Endometrial microvascular endothelial cells (primary cell): ENCODE data around the gene ITGA11. TPM values are rescaled to one million over a fixed set of nuclear protein-coding genes. Genes with fewer than 3 reads are reported as not detected.
"Not testable (repeated sequence)": the region's sequence is repeated elsewhere in the genome, so short reads cannot be mapped to it uniquely, and the experiment has no call there.

Experiments used
- in situ Hi-C: cut with HindIII; loops from 2 replicates; pipeline ENCODE4 v1.10.0; 2017; ENCODE audit warnings: low sequenced_read_pairs, low pct_unique_long_range_greater_than_20kb; ENCODE audit errors: inconsistent ontology term
- total RNA-seq: library from RNA; depleted of rRNA; stranded (reverse); fragments of >200 nt; gene quantifications from one replicate; pipeline ENCODE4 v1.2.3, GENCODE V29; 2015; ENCODE audit errors: inconsistent ontology term

Gene ITGA11
- total RNA-seq, 1 donor from 2014 or later: 0.19 TPM

DNA sequence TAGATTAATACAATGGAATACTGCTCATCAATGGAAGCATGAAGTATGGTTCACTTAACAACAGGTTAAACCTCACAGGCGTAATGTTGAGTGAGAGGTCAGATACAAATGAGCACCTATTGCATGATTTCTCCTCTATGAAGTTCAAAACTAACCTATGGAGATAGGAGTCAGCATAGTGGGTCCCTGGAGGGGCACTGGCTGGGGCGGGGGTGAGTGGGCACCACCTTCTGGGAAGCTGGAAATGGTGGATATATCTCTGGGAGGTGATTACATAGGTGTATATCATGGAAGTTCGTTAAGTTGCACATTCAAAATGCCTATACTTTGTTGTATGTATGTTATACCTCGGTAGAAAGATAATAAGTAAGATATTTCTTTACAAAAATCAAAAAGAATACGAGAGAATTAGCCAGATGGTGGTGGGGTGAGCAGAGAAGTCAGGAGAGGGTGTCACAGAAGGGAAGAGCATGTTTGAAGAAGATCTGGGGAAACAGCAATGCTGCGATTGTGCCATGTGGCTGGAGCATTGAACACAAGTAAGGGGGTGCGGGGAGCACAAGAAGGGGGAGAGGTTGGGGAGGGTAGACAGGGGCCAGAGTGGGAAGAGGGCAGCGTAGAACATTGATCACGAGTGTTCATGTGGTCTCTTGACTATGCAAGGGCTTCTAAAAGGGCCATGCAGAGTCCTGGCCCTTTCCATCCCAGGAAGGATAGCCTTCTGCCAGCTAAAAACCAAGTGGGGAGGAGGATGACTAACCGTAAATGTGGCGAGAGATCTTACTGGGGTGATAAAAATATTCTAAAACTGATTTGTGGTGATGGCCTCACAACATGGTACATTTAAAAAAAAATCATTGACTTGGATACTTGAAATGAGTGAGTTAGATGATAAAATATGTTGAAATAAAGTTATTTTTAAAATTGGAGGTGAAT, 30.2 kb downstream of the ITGA11 start:
- in situ Hi-C loops: no loop called here

DNA sequence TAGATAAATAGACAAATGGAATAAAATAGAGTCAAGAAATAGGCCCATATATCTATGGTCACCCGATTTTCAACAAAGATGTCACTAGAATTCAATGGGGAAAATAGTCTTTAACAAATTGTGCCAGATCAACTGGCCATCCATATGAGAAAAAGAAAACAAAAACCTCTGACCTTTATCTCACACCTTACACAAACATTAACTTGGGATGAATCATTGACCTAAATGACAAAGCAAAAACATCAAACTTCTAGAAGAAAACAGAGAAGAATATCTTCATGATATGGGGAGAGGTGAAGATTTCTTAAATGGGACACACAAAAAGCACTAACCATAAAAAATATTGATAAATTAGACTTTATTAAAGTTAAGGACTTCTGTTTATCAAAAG, 31.9 kb downstream of the ITGA11 start:
- in situ Hi-C loops: no loop called here

DNA sequence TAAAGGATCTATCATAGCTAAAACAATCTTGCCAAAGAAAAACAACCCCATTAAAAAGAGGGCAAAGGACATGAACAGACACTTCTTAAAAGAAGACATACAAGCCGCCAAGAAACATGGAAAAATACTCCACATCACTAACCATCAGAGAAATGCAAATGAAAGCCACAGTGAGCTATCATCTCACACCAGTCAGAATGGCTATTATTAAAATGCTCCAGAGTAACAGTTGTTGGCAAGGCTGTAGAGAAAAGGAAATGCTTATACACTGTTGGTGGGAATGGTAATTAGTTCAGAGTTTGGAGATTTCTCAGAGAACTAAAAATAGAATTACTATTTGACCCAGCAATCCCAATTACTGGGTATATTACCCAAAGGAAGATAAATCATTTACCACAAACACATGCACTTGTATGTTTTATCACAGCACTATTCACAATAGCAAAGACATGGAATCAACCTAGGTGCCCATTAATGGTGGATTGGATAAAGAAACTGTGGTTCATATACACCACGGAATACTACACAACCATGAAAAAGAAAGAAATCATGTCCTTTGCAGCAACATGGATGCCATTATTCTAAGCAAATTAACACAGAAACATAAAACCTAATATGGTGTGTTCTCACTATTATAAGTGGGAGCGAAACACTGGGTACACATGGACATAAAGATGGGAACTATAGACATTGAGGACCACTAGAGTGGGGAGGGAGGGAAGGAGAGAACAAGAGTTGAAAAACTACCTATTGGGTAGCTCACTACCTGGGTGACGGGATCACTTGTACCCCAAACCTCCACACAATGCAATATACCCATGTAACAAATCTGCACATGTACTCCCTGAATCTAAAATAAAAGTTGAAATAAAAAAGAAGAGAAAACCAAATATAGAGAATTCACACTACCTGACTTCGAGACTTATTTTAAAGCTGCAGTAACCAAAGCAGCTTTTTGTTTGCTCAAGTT, 32.6 kb downstream of the ITGA11 start:
- in situ Hi-C loops: no loop called here

DNA sequence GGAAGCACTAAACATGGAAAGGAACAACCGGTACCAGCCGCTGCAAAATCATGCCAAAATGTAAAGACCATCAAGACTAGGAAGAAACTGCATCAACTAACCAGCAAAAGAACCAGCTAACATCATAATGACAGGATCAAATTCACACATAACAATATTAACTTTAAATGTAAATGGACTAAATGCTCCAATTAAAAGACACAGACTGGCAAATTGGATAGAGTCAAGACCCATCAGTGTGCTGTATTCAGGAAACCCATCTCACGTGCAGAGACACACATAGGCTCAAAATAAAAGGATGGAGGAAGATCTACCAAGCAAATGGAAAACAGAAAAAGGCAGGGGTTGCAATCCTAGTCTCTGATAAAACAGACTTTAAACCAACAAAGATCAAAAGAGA, 34.0 kb downstream of the ITGA11 start:
- in situ Hi-C loops: not testable (repeated sequence)

DNA sequence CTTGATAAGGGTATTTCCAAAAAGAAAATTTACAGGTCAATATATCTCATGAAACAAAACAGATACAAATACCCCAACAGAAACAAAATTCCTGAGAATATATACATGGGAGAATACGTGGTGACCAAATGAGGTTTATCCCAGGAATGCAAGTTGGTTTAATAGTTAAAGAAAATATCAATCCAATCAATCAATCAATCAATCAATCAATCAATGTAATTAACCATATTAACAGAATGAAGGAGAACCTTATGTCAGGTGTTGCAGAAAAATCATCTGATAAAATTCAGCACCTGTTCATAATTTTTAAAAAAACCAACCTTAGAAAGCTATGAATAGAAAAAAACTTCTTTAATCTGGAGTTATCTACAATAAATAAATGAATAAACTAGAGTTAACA, 35.9 kb downstream of the ITGA11 start:
- in situ Hi-C loops: no loop called here

DNA sequence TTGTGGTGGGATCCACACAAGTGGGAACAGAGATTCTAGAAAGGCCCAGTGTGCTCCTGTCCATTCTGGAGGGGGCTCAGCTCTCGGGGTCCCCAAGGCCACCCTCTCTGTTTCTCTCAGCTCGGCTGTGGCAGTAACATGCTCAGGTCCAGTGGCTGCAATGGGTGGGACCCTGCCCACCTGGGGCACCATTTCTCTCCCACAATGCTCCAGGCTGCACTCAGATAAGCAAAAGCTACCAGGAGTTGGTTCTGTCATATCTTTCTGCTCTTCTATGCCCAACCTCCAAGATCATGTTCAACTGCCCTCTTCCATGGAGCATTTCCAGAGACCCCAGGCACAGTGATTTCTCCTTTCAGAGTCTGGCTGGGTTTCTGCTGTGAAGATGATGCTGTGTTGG, 40.8 kb downstream of the ITGA11 start:
- in situ Hi-C loops: no loop called here

DNA sequence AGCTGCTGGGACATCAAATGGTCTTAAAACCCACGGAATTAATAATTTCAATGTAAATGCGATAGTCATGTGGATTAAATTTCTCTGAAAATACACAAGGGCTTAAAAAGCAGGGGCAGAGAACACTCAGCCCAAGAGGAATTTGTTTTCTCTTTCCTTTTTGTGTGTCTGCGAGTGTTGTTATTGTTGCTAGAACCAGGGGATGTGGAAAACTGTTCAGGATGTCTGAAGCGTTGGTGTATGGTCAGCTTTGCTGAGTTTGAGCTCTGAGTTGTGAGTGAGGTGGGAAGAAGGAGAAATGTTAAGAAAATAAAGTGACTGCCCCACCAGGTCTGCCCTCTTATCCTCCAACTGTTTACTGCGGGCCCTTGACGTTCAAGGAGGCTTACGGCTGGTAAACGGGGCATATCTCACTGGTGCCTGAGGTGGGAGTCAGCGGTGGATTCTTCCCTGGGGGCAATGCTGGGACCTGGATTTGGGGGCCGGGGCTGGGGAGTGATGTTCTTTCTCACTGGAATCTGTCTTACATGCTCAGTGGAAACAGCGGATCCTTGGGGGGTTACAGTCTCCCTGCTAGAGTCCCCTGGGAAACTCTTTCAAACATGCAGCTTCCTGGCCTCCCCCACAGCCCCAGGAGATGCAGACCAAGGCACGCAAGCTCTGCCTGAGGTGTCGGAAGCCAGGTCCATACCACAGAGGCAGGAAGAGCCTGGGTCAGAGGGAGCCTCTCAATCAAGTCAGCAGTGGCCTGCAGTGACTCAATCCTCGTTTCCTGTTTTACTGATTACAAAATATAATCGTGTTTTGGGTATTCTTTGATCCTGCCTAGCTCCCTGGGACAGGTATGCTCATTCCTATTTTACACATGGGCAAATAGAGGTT, 41.8 kb downstream of the ITGA11 start:
- in situ Hi-C loops: loop anchor here (5.0 kb wide), 1 partner anchor 83 kb away; no protein-coding TSS in a partner anchor

DNA sequence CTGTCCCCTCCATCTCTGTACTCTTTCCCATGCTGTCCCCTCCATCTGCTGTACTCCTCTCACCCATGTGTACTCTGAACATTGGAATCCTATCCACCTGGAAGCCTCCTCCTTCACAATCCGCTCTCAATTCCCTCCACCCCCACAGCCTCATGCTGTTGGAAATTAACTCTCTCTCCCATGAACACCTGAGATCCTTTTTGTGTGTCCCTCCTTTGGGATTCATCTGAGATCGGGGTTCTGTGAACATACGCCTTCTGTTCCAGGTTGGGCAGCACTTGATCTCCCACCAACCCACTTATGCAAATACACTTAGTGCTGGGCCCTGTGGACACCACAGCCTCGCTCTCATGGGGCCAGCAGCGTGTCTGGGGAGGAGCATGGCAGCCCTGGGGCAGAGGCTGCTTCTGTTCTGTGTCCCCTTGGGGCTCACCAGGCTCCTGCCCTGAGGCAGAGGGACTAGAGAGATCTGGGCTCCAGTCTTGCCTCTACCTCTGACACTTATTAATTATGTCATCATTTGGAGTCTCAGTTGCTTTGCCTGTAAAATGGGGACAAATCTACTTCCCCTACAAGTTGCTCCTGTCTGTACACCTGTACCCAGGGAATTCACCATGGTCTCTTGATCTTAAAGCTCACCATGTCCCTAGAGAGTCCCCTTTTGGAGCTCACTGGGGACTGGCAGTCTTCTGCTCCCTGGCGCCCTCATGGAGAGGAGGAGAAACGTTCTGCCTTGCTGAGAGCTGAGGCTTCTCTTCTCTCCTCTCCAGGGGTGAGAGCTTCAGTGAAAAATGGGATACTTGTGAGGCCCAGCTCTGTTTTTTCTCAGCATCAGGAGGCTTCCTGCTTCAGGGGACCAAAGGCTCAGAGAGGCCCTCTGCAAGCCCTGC, 42.7 kb downstream of the ITGA11 start:
- in situ Hi-C loops: loop anchor here (5.0 kb wide), 1 partner anchor 82 kb away; no protein-coding TSS in a partner anchor

DNA sequence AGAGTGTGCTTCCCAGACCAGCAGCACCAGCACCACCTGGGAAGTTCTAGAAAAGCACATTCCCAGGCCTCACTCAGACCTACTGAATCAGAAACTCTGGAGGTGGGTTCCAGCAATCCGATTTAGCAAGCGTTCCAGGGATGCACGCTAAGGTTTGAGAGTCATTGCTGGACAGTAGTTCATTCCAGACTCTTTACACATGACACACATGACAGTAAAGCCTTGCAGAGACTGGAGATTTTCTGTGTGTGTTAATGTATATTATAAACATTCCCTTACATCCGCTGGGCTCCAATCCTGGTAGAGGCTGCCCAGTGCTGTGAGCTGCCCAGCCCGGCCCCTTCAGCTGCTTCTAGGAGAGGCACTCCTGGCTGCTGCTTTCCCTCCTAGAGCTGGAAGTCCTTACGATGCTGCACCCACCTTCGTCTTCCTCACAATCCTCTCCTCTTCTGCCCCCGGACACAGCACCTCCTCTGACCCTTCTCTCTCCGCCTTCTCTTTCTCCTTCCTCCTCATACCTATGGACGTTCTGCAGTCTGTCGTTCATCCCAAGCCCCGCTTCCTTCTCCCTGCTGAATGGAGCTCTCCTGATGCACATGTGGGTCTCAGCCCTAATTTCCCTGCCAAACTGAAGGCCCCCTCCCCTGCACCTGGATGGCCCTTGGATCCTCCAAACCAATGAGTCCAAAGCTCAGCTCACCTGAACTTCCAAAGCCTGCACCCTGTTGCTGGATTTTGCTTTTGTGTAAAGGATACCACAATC, 44.4 kb downstream of the ITGA11 start:
- in situ Hi-C loops: loop anchor here (5.0 kb wide), 1 partner anchor 80 kb away; no protein-coding TSS in a partner anchor

DNA sequence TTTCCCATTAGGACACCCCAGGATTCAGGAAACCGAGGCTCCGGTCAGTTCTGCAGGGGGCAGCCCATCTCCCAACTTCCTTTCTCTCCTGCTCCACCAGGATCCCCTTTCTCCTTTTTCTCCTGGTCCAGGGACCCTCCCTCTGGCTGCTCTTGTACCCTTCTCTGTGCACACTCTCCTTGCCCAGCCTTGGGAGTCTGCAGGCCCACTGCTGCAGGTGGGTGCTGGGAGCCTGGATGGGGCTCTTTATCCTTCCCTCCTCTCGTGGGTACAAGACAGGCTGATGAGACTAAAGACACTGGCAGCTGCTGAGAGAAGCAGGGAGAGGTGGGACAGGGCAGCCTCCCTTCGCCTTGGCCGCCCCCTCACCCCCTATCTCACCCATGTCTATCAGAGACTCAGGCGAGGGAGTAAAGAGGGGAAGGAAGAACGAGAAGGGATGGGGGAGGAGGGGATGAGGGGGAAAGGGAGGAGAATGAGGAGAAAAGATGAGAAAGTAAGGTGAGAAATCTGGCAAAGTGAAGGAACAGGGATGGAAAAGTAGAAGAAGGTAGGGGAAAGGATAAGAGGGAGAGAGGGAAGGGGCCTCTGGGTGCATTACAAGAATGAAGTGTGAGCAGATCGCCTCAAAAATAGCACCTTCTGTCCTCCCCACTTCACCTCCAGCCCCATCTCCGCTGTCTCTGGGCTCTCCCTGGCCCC, 45.2 kb downstream of the ITGA11 start:
- in situ Hi-C loops: loop anchor here (5.0 kb wide), 1 partner anchor 79 kb away; no protein-coding TSS in a partner anchor

DNA sequence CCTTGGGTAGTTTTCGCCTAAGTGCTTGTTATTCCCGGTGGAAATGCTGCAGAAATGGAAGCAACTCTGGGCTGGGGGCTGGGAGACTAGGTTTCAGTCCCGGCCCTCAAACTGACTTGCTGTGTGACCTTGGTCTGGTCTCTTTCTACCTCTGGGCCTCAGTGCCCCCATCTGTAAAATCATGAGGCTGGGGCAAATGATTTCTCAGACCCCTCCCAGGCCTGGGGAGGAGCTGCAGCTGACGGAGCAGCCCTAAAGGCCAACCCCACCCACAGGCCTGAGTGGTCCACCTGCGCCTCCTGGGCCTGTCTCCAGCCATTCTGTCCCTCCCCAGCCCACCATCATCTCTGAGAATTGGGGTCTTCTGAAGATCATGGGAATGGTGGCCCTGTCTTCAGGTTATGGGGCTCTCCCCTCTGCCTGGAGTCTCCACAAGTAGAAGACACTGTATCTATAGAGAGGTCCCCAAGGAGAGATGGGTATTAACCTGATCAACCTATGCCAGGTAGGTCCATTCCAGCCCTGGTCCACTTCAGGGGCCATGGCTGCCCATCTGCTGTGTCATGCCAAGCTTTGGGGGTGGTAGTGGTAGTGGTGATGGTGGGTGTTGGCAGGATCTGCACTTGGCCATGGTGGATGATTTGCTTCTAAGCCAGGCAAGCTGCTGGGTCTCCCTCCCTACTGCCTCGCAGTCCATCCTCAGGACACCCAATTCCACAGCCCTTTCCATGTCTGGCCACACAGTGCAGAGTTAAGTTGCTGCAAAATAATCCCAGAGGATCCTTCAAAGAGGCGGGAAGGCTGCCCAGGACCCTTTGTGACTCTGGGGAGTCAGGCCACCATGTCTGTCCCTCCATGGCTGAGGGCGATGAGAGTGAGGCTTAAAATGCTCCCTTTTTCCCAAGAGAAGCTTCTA, 46.0 kb downstream of the ITGA11 start:
- in situ Hi-C loops: loop anchor here (5.0 kb wide), 1 partner anchor 79 kb away; no protein-coding TSS in a partner anchor

DNA sequence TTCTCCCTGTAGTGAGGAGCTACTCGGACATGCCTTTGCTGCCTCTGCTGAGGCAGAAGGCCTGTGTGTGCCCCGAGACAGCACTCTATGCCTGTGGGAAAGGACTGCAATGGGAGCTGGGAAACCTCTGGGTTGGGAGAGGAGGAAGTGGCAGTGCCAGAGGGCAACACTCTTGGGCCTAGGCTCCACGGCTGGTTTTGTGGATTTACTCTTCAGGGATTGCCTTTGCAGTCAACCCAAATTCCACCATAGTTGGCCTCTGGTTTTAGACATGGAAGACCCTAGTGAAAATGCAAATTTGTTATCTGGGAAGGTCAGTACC, 46.8 kb downstream of the ITGA11 start:
- in situ Hi-C loops: loop anchor here (5.0 kb wide), 1 partner anchor 78 kb away; no protein-coding TSS in a partner anchor

DNA sequence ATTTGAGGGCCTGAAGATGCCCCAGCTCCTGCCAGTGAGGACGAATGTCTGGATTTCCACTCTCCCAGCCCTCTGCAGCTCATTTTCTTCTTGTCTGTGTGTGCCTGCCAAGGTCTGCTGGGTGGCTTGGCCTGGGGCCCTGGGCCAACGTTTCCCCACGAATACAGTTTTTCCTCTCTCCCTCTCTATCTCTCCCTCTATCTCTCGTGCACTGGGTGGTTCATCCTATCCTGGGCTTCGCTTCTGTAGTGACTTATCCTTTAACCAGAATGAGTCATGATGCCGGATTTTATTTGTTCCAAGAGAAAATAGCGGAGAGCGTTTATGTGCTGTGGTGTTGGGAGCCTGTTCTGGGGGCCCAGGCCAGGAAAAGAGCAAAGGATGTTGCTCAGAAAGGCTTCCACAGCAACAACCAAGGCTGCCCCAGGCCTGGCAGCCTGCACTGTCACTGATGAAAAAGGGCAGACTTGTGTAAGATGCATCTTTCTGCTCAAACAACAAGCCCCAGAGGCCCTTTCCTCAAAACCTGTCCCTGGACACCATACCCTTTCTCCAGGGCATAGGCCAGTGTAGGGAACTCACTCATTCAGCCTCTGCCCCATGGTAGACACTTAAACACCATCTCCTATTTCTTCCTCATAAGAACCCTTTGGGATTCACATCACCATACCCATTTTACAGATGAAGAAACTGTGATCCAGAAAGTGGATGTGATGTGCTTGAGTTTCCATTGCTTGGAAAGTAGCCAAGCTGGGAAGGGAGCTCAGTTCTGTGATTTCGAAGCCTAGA, 47.3 kb downstream of the ITGA11 start:
- in situ Hi-C loops: loop anchor here (5.0 kb wide), 1 partner anchor 77 kb away; no protein-coding TSS in a partner anchor
